HepG2 (cell line): ENCODE measurements around the gene MAGEE1. TPM values are rescaled to one million over a fixed set of nuclear protein-coding genes. Genes with fewer than 3 reads are reported as not detected.

Experiments
- AGO2 ChIP-seq: fragments of 200-400 bp; formaldehyde crosslinking; optimal IDR thresholded peaks from 2 replicates; pipeline ENCODE3; 2017; ENCODE audit warnings: mild to moderate bottlenecking, low read depth, low read length, moderate library complexity
- CREB3 ChIP-seq: sonication (generic); formaldehyde crosslinking; IDR thresholded peaks from 2 replicates; pipeline ENCODE4 v1.5.0; 2020; ENCODE audit warnings: missing genetic modification reagents
- KDM5B ChIP-seq: sonication (generic); formaldehyde crosslinking; IDR thresholded peaks from 2 replicates; pipeline ENCODE4 v1.4.0; 2020; ENCODE audit warnings: missing genetic modification reagents, mild to moderate bottlenecking, borderline replicate concordance
- KMT2B ChIP-seq: IDR thresholded peaks from 2 replicates; pipeline ENCODE4 v1.6.1; 2016; ENCODE audit warnings: missing genetic modification reagents, missing compliant biosample characterization
- LCORL ChIP-seq, 2 experiments: fragments of 450-650 bp in 1 of 2; sonication (generic) in 1 of 2; formaldehyde crosslinking in 1 of 2; IDR thresholded peaks; 2 replicates each; pipeline versions ENCODE4 v1.5.0 to v1.6.1; 2017 to 2020; ENCODE audit warnings: antibody characterized with exemption in 1 of 2, missing genetic modification reagents in 1 of 2
- MTF2 ChIP-seq: sonication (generic); formaldehyde crosslinking; IDR thresholded peaks from 2 replicates; pipeline ENCODE4 v1.5.0; 2020; ENCODE audit warnings: missing genetic modification reagents, borderline replicate concordance
- PRMT3 ChIP-seq: sonication (generic); formaldehyde crosslinking; IDR thresholded peaks from 2 replicates; pipeline ENCODE4 v1.8.1; 2022; ENCODE audit warnings: low read depth, mild to moderate bottlenecking, moderate library complexity, missing genetic modification reagents, borderline replicate concordance
- RNF2 ChIP-seq: fragments of 450-650 bp; conservative IDR thresholded peaks from 2 replicates; pipeline ENCODE4 v1.6.1; 2016; ENCODE audit warnings: low read depth
- SAP130 ChIP-seq: IDR thresholded peaks from 2 replicates; pipeline ENCODE4 v1.6.1; 2016; ENCODE audit warnings: low read depth
- YEATS4 ChIP-seq: sonication (generic); formaldehyde crosslinking; IDR thresholded peaks from 2 replicates; pipeline ENCODE4 v1.4.0; 2020; ENCODE audit warnings: missing genetic modification reagents, borderline replicate concordance
- ZBED4 ChIP-seq: sonication (generic); formaldehyde crosslinking; IDR thresholded peaks from 2 replicates; pipeline ENCODE4 v1.4.0; 2020; ENCODE audit warnings: missing genetic modification reagents, borderline replicate concordance
- ZKSCAN5 ChIP-seq: sonication (generic); formaldehyde crosslinking; IDR thresholded peaks from 2 replicates; pipeline ENCODE4 v1.5.1; 2020; ENCODE audit warnings: mild to moderate bottlenecking, missing genetic modification reagents
- ZNF446 ChIP-seq: sonication (generic); formaldehyde crosslinking; IDR thresholded peaks from 2 replicates; pipeline ENCODE4 v1.5.0; 2020; ENCODE audit warnings: mild to moderate bottlenecking, missing genetic modification reagents
- ZNF652 ChIP-seq: IDR thresholded peaks from 2 replicates; pipeline ENCODE4 v1.6.1; 2016; ENCODE audit warnings: low read depth, borderline replicate concordance
- ZNF687 ChIP-seq: sonication (generic); formaldehyde crosslinking; IDR thresholded peaks from 2 replicates; pipeline ENCODE4 v1.5.1; 2020; ENCODE audit warnings: mild to moderate bottlenecking, missing genetic modification reagents, moderate library complexity
- ZNF740 ChIP-seq: sonication (generic); formaldehyde crosslinking; IDR thresholded peaks from 2 replicates; pipeline ENCODE4 v1.4.0; 2020; ENCODE audit warnings: missing genetic modification reagents
- ZNF782 ChIP-seq: sonication (generic); formaldehyde crosslinking; IDR thresholded peaks from 2 replicates; pipeline ENCODE4 v1.4.0; 2020; ENCODE audit warnings: missing genetic modification reagents, mild to moderate bottlenecking, borderline replicate concordance
- polyA plus RNA-seq, 8 experiments: library from polyadenylated mRNA; depleted of rRNA in 3 of 8; stranded (reverse) in 7 of 8; unstranded in 1 of 8; fragments of >200 nt; fragmentation: Illumina TruSeq in 4 of 8; extraction: Trizol in 4 of 8; gene quantifications; 2 replicates each; pipeline versions ENCODE4 v1.2.1 to v1.2.3, GENCODE V29; 2011 to 2016; ENCODE audit warnings: low read depth in 4 of 8, missing spikeins in 1 of 8, mixed read lengths in 1 of 8; ENCODE audit not compliant: insufficient read depth in 1 of 8
- total RNA-seq, 5 experiments: library from RNA; depleted of rRNA; stranded (reverse); fragments of >200 nt; fragmentation: Illumina TruSeq; extraction: Trizol; gene quantifications; 2 replicates each; pipeline ENCODE4 v1.2.3, GENCODE V29; 2016; ENCODE audit warnings: low read depth in 1 of 5

The MAGEE1 gene
- total and polyA plus RNA-seq, 2 of the 13 experiments (the other 11 are each of a cell fraction or from before 2014, with no cell fraction given) = 0.17 to 1.2 TPM

- TF ChIP-seq ZNF687 (peak; percentile 72), CREB3 (CRISPR knock-in tag) (no peak), ZNF740 (CRISPR knock-in tag) (no peak), YEATS4 (CRISPR knock-in tag) (no peak), MTF2 (CRISPR knock-in tag) (0 out of 2 replicates have a peak, but pooled peaks have one; percentile 24), PRMT3 (CRISPR knock-in tag) (no peak), SAP130 (CRISPR knock-in tag) (peak; percentile 29; the same call in 1 of the 2 replicates), ZNF446 (CRISPR knock-in tag) (no peak), ZNF652 (CRISPR knock-in tag) (no peak), ZKSCAN5 (no peak), LCORL (IDR thresholded peaks at IDR 0.05) (no peak), LCORL (CRISPR knock-in tag; IDR thresholded peaks at IDR 0.05) (0 out of 2 replicates have a peak, but pooled peaks have one; percentile 23), RNF2 (no peak), ZNF782 (CRISPR knock-in tag) (no peak), ZBED4 (CRISPR knock-in tag) (no peak), KDM5B (CRISPR knock-in tag) (peak; percentile 60; the same call in 1 of the 2 replicates), KMT2B (CRISPR knock-in tag) (no peak), AGO2 (no peak)
Measured at GRCh38 chrX:76427560-76428242, at the start of gene MAGEE1 (continued).
